HG03469 (cell line): ENCODE data around the gene PCIF1.
"Not testable (repeated sequence)": the region's sequence is repeated elsewhere in the genome, so short reads cannot be mapped to it uniquely, and the experiment has no call there.

Experiments used
- ATAC-seq: cut with Tn5 transposase; IDR thresholded peaks from one replicate; pipeline ENCODE4 v1.9.1; 2021; ENCODE audit warnings: mild to moderate bottlenecking, moderate library complexity, moderate number of reproducible peaks; ENCODE audit not compliant: unreplicated experiment

PCIF1 gene

GRCh38 chr20:45946149-45946970 lies 11.9 kb downstream of the PCIF1 start:
- no peak for ATAC-seq

DNA sequence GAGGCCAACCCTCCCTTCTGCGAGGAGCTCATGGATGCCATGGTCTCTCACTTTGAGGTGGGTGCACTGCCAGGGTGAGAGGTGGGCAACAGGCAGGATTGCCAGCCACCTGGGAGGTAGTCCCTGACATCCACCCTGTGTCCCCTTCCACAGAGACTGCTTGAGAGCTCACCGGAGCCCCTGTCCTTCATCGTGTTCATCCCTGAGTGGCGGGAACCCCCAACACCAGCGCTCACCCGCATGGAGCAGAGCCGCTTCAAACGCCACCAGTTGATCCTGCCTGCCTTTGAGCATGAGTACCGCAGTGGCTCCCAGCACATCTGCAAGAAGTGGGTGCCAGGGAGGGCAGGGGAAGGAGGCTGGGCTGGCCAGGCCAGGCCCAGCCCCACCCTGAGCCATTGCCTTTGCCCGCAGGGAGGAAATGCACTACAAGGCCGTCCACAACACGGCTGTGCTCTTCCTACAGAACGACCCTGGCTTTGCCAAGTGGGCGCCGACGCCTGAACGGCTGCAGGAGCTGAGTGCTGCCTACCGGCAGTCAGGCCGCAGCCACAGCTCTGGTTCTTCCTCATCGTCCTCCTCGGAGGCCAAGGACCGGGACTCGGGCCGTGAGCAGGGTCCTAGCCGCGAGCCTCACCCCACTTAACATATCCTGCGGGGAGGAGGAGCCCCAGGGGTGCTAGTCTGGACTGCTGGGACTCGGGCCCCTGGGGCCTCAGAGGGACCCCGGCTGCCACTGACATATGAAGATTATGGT lies 12.8 kb downstream of the PCIF1 start:
- ATAC-seq, result no peak

GRCh38 chr20:45948261-45948733 lies 13.8 kb downstream of the PCIF1 start:
- ATAC-seq, result no peak

DNA sequence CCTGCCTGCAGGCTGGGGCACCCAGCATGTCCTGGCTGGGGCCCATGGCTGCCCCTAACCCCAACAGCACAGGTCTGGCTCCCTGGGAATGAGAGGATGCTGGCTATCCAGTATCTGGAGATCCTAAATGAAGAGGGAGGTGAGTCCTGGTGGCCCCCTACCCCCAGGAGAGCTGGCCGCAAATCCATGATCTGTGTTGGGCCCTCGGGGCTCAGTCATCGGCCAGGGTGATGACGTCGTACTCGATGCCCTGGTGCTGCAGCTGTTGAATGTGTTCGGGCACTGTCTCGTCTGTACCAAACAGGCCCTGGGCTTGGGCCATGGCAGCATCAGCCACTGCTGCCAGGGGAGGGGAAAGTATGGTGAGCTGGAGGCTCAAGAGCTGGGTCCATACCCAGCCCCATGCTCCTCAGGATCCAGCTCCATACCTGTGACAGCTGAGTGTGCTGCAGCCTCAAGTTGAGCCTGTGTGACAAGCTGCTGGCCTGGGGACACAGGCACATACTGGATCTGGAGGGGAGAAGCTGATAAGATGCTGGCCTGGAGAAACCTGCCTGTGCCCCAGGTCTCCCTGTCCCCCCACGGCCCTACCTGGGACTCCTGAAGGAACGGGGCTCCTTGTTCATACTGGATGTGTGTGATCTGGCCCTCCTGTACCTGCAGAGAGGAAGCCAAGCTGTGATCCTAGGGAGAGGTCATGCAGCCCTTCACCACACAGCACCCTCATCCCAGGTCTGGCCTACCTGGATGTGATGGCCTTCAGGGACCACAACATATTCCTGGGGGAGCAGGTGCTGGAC lies 14.5 kb downstream of the PCIF1 start:
- ATAC-seq, result no peak

DNA sequence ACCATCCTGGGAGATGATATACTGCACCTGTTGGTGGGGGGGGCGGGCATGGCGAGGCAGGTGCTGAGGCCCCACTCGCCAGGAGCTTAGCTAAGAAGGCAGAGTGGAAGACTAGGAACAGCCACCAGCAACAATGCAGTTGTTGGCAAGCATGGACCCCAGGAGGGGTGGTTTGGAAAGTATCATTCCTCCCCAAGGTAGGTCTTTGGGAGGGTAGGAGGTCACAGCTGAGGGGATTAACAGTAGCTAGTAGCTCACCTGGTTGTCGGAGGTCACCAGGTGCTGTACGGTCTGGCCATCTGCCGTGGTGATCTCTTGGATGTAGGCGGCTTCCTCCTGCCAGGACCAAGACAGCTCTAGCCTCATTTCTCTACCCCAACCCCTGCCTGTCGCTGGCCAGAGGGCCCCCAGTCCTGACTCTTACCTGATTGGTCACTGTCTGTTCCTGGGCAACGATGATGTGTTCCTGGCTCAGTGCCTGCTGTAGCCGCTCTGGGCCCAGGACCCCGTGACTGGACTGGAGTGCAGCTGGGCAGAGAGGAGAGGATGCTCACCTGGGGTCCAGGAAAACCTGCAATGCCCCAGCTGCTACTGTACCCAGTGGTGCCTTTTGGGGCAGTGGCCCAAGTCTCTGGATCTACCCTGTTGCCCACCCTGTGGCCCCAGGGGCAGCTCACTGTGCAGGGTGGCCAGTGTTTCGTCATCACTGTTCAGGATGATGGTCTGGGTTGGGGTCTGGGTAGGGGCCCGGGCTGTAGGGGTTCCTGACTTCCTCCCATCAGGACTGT lies 15.3 kb downstream of the PCIF1 start:
- no peak for ATAC-seq

DNA sequence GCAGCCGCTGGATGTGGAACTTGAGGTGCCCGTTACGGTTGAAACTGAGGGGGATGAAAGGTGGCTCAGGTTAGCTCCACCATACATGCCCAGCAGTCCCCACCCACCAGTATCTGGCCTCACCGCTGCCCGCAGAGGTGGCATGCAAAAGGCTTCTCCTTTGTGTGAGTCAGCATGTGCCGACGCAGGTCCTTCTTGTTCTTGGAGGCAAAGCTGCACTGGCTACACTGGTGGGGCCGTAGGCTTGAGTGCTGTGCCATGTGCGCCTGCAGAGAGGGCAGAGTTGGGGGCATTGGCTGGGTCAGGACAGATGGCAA lies 15.8 kb downstream of the PCIF1 start:
- ATAC-seq, result no peak

GRCh38 chr20:45951925-45952834 lies 17.7 kb downstream of the PCIF1 start:
- no peak for ATAC-seq

GRCh38 chr20:45952861-45953260 lies 18.4 kb downstream of the PCIF1 start:
- no peak for ATAC-seq

- ATAC-seq, result no peak
Measured at GRCh38 chr20:45953672-45954071, 19.2 kb downstream of the PCIF1 start.

GRCh38 chr20:45956326-45956725 lies 21.8 kb downstream of the PCIF1 start:
- not testable (repeated sequence) for ATAC-seq

GRCh38 chr20:45957021-45957941 lies 22.8 kb downstream of the PCIF1 start:
- no peak for ATAC-seq

DNA sequence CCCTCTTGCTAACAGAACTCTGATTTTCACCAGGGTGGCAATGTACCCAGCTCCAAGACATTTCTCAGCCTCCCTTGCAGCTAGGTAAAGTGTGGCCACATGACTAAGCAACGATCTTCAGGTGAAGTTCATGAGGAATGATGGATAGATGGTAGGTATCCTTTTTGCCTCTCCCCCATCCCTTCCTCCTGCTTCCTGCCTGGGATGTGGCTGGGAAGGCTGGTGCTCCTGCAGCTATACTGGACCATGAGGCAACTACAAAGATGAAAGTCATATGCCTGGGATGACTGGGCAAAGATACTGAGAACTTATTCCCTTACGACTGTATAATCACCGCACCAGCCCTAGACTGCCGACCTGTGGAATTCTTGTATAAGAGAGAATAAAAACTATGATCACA lies 24.1 kb downstream of the PCIF1 start:
- no peak for ATAC-seq

DNA sequence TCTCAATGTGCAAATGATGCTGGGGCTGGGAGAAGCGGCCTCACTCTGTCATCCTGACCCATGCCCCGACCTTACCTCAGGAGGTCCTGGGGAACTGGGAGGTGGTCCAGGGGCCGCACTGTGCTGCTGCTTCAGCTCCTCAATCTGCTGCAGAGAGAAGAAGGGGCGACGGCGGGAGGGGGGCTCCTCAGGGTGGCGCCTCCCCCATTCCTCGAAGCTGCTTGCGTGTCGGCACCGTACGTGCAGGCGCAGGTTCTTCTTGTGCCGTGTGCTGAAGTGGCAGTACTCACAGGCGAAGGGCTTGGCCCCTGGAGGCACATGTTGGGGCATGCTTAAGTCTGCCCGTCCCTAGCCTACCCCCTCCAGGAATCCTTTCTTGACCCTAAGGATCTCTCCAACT lies 24.6 kb downstream of the PCIF1 start:
- no peak for ATAC-seq

DNA sequence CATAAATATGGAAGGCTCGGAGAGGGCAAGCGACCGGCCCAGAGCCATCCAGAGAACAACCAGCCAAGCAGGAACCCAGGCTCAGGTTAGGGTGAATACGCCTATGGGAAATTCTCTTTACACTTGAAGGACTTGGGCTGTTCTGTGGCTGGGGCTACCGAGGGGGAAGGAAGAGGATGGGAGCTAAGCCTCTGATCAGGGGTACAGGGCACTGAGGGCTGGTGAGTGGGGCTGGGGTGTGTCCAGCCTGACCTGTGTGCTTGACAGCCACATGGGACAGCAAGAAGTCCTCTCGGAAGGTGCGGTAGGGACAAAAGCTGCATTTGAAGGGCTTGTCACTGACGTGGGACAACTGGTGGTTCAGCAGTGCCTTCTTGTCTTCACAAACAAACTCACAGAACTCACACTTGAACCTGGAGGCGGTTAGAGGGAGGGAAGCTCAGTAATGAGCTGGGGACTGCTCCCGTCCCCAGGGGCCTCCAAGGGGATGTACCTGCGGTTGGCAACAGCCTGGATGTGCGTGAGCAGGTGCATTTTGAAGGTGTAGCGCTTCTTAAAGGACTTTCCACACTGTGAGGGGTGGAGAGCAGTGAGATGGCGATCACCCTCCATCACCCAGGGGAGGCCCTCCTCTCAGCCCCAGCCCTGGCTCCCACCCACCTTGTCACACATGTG lies 25.6 kb downstream of the PCIF1 start:
- no peak for ATAC-seq

DNA sequence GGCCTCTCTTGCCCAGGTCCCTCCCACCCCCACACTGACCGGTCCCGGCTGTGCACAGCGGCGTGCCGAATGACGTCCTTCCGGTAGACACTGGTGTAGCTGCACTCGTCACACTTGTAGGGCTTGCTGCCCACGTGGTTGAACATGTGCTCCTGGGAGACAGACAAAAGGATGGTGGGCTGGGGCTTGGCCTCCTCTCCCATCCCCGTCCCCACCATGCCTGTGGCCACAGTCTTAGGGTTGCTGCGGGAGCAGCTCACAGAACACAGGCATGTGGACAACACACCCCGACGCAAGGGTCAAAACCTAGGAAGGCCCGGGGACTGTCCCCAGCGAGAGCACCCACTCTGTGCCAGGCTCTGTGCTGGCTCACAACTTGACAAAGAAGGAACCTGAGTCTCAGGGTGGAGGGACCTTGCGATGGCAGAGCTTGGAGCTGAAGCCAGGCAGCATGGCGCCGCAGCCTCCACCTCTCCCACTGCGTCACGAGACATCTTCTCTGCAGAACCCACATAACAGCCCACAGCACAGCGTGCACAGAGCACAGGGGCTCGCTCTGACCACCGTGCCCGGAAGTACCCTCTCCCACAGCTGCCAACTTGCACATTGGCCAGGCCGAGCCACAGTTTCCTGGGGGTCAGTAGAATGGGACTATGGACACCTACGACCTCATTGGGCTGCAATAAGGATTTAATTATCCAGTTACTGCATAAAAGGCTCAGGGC lies 27.7 kb downstream of the PCIF1 start:
- ATAC-seq, result no peak

DNA sequence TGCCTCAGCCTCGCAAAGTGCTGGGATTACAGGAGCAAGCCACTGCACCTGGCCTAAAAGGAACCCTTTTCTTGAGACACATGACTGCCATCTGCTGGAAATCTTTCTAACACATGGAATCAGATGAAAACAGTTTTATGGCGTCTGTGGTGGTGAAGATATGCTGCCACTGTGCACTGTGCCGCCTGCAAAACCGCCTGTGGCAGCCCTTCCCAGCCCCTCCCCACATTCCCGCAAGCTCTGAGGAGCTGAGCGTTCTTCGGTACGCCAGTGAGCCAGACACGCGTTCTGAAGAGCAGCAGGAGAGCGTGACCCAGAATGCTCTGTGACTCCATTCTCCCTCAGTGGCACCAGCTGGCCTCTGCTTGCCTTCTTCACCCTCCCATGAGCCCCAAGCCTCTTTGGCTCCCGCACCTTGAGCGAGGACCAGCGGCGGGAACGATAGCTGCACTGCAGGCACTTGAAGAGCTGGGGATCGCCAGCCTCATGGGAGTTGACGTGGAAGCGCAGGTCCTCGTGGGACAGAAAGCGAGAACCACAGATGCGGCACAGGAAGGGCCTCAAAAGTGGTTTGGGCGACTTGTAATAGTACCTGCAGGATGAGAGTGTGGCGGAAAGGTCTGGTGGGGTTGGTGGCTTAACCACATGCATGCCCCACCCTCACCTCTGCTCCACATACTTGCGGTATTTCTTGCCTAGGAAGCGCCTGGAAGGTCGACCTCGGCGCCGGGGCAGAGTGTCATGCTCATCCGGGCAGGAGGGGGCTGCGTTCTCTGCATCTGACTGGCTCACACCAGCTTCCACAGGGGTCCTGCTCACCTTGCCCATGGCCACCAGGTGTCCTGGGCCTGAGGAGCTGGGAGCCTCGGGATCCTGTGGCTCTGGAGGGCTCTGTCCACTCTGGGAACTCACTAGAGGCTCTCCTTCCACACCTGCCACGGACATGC lies 28.8 kb downstream of the PCIF1 start:
- no peak for ATAC-seq
